Measurements from ENCODE around the gene TSEN34.

The TSEN34 gene

DNA sequence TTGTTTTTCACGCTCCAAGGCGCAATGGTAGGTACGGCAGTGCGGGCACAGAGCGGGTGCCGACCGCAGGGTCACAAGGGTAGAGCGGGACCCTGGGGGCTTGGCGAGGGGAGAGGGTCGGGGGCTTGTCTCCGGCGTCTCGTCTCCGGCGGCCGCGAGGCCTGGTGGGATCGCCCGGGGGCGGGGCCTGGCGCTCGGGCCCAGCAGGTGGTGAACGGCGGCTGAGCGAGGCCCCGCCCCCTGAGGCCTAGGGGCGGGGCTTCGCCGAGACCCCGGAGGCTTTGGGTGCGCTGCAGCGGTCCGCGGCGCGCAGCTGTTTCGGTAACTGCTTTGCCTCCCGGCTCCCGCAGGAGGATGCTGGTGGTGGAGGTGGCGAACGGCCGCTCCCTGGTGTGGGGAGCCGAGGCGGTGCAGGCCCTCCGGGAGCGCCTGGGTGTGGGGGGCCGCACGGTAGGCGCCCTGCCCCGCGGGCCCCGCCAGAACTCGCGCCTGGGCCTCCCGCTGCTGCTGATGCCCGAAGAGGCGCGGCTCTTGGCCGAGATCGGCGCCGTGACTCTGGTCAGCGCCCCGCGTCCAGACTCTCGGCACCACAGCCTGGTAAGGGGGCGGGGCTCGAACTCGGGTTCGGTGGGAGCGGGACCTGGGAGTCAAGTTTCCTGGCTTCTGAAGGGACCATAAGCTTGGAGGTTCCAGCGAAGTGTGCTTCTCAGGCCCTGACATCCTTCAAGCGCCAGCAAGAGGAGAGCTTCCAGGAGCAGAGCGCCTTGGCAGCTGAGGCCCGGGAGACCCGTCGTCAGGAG is at the start of gene TSEN34:
TSEN34 (plus strand) TSS at position 298 of the 800 bp plus-strand sequence; CDS start at position 355, 57 bp downstream.
- peak; percentile 91 to 92 for DNase-seq

DNA sequence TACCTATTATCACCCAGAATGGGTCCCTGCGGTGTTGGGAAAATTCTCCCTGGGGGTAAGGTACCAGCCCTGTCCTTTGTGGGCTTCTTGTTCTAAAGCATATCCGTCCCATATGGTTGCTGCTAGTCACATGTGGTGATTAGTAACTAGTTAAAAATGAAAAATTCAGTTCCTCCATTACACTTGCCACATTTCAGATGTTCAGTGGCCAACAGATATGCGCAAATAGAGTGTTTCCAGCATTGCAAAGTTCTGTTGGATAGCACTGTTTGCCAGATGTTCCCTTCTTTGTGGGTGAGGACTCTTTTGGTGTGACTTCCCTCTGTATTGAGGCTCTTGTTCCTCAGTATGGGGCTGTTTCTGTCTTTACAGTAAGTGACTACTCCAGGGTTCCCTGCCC is 49.8 kb upstream of the TSEN34 start:
- no peak for DNase-seq

DNA sequence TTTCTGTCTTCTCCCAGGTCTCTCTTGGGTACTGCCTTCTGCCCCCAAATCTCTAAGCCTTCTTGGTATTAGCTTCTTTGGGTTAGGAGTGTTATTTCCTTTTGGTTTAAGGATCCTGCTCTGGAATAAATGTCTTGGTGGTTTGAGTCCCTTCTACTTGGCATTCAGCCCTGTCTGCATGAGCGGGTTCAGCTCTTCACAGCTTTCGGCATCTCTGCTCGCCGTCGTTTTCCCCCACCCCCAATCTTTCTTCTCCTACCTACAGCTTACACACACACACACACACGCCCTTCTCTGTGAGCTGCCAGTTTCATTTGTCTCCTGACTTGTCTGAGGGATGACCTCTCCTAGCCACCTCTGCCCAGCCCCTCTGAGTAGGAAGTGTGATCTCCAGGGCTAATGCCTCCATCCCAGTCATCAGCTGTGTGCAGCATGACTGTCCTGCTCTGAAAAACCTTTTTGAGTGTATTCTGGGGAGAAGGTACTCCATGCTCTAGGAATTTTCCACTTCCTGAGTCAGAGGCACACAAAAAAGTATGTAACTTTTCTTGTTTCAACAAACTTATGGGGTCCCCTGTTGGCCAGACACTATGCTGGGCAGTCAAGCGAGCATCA is 48.8 kb upstream of the TSEN34 start:
- no peak for DNase-seq

DNA sequence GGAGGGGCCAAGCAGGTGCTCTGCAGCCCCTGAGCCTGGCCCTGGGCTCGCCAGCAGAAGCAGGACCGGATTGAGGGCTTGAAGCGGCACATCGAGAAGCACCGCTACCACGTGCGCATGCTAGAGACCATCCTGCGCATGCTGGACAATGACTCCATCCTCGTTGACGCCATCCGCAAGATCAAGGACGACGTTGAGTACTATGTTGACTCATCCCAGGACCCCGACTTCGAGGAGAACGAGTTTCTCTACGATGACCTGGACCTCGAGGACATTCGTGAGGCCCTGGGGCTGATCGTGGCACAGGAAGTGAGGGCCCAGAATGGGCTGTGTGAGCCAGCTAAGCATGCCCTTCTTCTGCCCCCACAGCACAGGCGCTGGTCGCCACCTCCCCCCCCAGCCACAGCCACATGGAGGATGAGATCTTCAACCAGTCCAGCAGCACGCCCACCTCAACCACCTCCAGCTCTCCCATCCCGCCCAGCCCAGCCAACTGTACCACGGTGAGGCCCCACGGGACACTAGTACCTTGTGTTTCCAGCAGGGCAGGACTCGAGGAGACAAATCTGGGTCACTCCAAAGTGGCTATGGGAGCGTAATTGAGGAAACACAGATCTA is 45.5 kb upstream of the TSEN34 start:
- DNase-seq, result no peak

DNA sequence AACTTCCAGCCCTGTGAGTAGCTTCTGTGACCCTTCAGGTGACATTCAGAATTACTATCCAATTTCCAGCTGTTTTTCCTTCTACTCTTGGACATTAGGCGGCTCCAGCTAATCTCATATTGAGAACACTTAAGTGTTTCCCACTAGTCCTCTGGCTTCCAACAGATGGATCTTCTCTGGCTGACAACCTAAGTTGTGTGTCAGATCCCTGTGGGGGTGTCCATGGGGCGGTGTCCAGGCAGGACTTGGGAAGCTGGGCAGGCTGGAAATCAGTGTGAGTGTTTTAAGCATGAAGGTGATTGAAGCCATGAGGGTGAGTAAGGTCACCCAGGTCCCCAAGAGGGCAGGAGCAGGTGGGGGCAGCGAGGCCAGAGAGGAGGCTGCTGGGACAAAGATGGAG is 43.4 kb upstream of the TSEN34 start:
- DNase-seq, result no peak

DNA sequence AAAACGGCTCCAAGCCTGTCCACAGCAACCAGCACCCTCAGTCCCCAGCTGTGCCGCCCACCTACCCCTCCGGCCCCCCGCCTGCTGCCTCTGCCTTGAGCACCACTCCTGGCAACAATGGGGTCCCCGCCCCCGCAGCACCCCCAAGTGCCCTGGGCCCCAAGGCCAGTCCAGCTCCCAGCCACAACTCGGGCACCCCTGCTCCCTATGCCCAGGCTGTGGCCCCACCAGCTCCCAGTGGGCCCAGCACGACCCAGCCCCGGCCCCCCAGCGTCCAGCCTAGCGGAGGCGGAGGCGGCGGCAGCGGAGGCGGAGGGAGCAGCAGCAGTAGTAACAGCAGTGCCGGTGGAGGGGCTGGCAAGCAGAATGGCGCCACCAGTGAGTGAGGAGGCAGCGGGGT is 43.0 kb upstream of the TSEN34 start:
- DNase-seq, result no peak

DNA sequence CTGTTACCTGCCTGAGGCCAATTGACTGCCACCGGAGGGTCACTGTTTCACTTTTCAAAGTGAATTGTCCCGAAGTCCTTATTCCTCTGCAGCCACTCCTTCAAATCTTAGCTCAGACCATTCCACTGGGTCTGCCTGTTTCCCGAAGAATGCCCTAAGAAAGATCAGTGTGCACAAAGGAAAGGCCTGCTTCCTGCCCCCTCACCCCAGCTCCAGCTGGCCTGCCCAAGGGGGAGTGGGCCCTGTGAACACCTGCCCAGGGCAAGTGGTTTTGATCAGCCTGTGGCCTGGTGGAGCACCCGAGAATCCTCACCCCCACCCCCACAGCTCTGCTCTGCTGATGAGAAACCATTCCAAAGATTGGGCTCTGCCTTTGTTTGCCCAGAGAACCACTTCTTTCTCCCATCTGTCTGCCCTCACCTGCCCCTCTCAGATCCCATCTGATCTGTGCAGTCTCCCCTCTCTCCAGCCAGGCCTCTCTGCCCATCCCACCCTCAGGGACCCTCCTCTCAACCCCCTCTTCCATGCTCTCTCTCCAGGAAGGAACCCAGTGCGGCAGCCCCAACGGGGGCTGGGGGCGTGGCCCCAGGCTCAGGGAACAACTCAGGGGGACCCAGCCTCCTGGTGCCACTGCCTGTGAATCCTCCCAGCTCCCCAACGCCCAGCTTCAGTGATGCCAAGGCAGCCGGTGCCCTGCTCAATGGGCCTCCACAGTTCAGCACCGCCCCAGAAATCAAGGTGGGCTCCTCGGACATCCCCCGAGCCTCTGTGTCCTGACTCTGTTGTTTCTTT is 41.9 kb upstream of the TSEN34 start:
- DNase-seq, result no peak

DNA sequence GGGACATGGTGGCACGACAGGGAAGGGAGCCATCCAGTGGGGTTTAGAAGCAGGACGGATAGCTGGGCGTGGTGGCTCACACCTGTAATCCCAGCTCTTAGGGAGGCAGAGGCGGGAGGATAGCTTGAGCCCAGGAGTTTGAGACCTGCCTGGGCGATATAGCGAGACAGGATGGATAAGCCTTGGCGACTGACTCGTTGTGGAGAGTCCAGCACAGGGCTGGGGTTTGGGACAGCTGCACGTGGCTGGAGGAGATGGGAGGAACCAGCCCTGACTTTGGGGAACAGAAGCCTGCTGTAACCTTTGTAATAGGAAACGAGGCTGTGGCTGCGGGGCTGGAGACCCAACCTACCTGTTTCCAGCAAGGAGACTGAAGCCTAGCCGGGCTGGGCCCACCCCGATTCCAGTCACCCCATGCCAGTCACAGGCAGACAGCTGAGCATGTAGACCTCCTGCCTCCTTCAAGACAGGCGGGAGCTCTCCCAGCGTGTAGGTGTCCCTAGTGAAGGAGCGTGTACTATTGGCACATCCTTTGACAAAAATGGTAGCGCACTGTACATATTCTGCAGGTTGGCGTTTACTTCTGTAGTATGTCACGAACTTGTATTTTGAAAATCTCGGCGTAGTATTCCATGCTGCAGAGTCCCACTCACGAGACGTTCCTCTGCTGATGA is 39.6 kb upstream of the TSEN34 start:
- DNase-seq, result no peak

DNA sequence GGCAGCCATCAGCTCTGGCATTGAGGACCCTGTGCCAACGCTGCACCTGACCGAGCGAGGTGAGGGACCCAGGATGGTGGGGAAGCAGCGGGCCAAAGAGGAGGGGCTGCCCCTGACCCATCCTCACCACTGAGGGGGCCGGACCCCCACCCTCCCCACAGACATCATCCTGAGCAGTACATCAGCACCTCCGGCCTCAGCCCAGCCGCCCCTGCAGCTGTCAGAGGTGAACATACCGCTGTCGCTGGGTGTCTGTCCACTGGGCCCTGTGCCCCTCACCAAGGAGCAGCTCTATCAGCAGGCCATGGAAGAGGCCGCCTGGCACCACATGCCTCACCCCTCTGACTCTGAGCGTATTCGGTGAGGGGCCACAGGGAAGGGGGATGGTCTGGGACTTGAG is 38.8 kb upstream of the TSEN34 start:
- DNase-seq, result no peak

DNA sequence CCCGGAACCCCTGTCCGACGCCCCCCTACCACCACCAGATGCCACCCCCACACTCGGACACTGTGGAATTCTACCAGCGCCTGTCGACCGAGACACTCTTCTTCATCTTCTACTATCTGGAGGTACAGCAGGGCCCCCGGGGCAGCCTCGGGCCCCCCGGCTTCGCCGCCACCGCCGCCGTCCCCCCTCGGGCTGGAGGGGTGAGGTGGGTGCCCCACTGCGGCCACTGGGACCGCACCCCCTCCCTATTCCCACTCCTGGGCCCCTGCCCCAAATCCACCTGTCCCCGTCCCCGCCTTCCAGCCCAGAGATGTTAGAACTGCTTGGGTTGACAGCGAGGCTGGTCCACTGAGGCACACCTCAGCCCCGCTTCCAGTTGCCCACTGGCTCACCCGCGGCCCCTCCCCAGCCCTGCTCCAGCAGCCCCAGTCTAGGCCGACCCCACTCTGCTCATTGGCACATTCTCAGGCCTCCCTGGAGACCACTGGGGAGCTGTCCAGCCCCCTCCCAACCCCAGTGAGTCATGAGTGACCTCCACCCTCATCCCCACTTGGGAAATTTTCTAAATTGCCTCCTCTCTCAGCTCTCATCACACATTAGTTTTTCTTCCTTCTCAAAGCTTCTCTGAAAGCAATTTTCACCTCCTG is 38.1 kb upstream of the TSEN34 start:
- no peak for DNase-seq

DNA sequence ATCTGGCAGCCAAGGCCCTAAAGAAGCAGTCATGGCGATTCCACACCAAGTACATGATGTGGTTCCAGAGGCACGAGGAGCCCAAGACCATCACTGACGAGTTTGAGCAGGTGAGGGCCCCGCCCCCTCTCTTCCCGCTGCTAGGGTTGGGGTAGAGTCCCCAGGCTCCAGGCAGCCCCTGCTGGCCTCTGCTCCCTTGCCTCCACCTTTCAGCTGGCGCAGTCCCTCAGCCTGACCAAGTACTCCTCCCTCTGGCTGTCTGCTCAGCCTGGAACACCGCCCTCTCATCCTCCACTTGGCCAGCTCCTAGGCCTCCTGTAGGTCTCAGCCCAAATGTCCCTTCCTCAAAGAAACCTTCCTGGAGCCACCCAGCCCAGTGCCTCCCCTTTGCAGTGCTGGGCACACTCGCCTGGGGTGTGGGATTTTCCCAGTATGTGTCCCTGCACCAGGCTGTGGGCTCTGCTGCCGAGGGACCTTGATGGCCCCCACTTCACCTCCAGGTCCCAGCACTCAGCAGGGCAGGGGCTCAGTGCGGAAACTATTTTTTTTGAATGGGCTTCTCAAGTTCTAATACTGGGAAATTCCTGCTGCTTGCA is 37.3 kb upstream of the TSEN34 start:
- DNase-seq, result no peak

DNA sequence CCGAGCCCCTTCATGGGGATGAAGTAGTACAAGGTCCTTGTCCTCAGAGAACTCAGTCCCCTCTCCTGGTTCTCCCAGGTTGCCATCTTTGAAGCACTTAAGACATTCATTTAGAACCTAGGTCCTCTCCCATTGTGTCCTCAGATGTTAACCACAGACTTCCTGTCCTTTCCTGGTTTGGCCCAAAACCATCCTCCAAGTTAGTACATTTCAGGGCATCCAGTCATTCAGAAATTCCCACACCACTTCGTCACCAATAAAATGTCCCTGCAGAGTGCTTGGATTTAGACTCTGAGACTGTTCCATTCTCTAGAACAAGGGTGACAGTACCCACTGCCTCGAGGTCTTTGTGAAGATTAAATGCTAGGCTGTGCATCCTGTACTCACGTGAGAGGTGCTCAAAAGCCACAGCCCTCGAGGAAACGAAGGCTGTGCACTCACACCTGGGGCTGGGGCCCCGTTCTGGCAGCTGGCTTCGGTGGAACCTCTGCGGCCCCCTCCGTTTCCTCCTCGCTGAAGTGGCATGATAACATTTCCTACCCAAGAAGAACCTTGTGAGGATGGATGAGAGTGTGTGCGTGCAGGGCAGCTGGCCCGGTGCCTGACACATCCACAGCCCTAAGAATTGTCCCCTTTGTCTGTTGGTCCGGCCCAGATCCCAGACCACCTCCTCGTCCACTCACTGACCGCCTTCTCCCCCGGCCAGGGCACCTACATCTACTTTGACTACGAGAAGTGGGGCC is 36.3 kb upstream of the TSEN34 start:
- DNase-seq, result peak; percentile 31 to 38

DNA sequence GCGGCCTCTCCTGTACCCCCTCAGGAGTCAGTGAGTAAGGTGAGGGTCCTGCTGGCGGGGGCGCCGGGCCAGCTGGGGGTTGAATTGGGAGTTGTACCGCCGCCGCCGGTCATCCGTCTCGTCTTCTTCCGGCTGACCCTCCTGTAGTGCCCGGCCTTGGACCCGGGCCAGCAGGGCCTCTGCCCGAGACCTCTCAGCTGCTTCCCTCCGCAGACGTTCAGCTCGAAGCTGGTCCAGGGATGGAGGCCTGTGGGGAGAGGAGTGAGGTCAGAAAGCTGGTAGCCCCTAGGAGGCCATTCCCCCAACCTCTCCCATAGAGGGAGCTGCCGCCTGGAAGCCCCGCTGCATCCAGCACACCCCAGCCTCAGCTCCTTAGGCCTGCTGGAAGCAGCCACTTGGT is 35.4 kb upstream of the TSEN34 start:
- DNase-seq, result no peak

DNA sequence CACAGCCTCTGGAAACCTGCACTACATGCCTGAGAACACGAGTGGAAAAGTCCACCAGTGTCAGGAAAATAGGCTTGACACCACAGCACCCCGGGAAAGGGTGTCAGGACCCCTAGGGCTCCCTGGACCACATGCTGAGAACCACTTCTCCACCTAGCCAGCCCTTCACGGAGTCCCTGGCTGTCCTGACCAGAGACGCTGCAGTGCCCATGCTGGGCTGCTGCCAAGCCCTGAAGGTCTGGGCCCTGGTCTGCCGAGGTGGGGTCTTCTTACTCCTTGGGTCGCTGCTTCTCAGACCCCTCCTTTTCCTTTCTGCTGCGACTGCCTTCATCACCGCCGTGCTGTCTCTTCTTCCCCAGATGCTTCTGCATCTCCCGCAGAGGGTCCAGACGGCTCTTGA is 34.6 kb upstream of the TSEN34 start:
- no peak for DNase-seq

DNA sequence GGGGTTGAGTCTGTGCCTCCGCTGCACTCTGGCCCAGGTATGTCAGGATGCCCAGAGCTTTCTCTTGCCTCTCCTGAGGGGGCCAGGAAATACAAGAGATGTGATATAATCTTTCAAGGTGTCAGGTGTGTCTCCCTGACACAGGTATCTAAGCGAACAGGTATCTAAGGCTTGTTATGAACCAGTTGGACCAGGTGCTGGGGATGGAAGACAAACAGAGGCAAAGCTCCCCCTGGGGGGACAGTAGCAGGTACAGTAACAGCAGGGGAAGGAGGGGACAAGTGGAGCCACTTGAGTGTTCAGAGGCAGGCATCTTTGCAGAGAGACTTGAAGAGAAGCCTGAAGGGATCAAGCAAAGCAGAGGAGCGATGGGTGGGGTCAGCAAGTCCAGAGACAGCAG is 34.2 kb upstream of the TSEN34 start:
- no peak for DNase-seq

DNA sequence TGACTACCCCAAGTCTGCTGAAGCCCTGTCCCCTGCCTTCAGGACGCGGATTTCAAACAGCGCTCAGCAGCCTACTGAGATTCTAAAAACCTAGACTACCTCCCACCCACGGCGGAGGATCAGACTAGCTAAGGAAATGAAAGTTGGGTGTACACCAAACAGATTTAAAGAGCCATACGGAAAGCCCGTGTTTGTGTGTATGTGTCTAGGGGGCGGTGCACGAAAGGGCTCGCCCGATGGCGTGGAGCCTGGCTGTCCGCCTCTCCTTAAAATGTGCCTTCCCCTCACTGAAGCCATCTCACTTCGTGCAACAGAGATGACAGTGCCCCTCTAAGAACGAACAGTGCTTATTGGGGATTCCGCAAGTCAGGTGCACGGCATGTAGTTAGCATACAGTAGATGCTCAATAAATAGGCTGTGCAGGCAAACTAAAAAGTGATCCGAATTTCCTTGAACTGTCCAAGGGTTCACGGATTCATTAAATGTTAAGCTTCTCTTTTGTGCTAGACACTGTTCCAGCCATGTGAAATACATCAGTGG is 32.2 kb upstream of the TSEN34 start:
- peak in 1 of 2 donors; percentile 33 for DNase-seq

DNA sequence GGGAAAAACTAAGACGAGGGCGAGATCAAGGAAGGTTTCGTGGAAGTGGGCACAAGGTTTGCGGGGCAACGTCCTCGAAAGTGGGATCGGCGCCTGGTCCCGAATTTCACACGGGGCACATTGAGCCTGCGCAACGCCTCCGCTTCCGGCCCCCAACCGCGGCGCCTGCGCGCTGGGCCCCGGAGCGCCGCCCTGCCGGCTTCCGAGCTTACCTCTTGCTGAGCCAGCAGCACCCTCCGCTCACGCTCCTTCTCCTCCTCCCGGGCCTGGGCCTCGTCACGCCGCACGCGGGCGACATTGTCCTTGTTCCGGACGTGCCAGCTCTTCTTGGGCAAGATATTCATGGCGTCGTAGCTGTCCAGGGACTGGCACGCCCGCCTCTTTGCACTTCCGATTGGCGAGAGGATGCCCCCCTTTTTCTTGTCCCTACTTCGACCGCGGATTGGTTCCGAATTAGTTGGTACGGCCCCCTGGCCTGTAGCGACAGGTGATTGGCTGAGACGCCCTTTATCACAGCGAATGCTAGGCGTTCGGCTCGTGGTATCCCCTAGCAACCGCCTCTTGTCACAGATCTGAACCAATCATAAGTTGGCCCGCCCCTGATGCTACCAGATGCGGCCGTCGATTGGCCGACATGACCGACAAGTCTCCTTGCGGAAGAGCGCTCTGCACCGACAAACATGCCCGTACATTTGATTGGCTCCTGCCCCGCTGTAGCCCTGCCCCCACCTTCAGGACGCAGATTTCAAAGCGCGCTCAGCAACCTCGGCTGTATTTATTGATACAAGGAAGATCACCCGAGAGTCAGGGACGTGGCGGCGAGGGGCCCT is 31.5 kb upstream of the TSEN34 start, which contains the start of gene LENG1:
LENG1 (minus strand) TSS at position 370 of the 830 bp plus-strand sequence; CDS start at position 344, 26 bp downstream.
- peak; percentile 100 for DNase-seq

DNA sequence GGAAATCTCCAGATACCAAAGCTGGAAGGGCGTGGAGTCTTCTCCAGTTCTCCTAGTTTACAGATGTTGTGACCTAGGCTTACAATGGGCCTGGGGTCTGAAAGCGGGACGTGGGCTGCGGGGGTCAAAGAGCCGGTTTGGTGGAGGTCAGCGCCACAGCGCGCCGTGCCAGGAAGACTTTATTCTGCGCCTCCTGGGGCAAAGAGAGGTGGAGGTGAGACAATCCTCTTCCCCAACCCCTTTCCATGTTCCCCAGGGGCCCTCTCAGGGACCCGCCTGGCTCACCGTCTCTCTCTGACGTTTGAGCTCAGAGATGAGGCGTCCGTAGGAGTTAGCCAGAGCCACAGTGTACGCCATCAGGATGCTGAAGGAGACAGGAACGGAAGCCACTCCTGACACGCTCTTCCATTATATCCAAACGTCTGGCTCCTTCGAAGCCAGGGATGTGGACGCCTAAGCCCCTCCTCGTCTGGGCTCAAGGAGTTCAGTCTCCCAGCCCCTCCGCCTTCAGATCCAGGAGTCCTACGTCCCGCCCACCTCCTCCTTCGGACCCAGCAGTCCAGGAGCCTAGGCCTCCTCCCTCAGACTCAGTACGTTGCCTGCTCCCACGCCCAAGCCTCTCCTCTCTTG is 30.8 kb upstream of the TSEN34 start:
- no peak for DNase-seq

DNA sequence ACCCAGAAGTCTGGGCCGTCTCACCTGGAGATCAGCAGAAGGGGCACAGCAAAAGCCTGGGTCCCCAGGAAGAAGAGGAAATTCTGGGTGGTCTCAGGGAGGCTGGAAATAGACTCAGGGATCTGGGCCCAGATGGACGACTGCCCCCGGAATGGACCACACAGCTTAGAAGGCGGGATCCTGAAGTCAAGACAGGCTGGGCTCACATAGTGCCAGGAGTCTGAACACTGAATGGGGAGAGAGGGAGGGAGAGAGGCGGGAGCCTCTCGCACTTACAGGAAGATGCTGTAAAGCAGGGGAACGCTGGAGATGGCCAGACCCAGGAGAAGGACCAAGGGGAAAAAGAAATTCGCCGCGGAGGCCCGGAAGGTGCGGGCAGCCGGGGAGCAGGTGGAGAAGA is 30.3 kb upstream of the TSEN34 start:
- DNase-seq, result no peak

Measured in CD4-positive, alpha-beta T cell treated with Interleukin-1 beta for 1 hour (primary cell).